SHP77 treated with DMSO at 0.1 percent for 48 hours (cell line): ENCODE results near the gene IRS2.

ENCODE experiments used
- DNase-seq: peaks from one replicate; lab custom pipeline; 2025; lab: John Stamatoyannopoulos, UW

Gene IRS2

DNA sequence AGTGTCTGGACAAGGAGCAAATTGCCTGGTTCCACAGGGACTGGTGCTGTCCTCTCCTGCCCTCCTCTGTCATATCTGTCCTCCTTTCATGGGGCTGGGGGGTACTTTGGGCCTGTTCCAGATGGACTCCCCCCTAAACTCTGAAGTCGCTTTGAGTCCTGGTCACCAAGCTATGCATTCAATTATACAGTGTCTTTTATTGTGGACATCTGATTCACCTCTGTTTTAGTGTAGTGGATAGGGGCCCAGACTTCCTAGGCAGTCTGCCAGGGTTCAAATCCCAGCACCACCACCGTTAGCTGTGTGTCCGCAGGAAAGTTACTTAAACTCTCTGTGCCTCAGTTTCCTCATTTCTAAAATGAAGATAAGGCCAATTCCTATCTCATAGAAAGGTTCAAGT, 21.0 kb upstream of the IRS2 start:
- no peak for DNase-seq

DNA sequence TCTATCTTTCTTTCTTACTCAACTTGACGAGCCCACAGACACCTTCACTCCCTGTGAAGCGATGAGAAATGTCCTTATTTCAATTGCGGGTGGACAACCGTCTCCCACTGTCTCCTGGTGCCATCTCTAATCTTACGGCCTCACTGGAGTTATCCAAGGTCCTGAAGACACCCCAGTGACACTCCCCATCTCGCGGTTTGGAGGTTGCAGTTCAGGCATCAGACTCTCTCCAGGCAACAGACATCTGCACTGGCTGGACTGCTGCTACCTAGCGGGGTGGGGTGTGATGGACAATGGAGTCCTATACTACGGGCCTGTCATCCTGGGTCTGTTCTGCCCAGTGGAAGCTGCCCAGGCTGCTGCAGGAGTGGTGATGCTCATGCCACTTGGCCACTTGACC, 18.3 kb upstream of the IRS2 start:
- no peak for DNase-seq

DNA sequence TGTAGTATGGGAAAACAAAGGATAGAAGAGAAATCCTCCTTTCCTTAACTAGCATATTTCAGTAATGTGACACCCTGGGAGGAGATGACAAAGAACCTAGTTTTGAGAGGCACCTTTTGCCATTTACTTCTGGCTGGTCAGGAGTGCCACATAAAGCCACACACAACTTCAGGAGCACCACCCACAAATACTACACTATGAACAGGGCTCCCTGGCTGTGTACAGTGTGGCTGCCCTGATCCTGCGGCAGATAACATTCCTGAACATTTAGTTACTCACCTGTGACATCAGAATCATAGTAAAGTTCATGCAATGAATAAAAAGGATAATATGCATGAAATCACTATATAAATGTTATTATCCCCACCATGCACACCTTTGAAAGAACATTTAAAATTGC, 17.4 kb upstream of the IRS2 start:
- DNase-seq = no peak

DNA sequence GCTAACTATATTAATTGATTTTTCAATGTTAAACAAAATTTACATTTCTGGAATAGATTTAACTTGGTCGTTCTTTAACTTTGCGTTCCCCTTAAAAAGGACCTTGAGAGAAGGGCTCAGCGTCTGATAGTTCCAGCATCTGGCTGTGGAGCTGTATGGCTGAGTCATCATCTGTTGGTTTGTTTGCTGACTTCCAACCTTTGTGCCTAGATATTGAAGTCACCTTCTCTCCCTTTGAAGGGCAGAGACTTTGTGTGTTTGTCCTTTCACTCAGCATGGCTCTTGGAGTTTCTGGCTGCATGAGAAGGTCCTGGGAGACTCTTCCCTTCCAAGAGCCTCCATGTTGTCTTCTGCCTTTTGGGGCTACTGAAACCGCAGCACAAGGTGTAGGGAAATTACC, 16.6 kb upstream of the IRS2 start:
- peak; percentile 23 for DNase-seq

DNA sequence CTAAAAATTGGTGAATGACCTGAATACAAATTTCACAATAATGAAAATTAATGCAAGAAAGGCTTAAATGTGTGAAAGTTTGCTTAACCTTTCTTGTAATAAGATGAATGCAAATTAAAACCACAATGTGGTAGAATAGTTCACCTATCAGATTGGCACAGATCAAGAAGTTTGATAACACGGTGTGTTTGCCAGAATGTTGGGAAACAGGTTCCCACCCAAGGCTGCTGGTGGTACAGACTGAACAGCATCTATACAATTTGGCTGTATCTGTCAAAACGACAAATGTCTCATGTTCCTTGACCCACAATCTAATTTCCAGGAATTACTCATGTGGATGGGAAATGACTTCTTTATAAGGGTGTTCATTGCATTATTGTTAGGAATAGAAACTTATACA, 8.6 kb upstream of the IRS2 start:
- no peak for DNase-seq

DNA sequence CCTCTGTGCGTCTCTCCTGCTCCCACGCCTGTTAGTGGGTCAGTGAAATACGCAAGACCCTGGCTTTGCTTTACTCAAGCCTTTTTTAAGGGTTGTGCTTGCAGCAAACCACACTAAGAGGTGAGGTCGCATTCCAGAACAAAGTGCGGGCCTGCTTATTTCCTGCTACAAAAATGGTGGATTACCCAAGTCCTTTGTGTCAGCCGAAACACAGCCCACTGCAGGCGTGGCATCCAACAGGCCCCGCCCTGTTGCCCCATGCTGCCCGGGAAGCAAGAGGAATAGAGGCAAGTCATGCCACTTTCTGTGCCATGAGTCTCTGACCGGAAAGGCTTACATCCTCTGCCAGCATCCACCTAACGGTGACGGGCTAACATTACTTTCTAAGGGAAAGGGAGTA, 7.7 kb upstream of the IRS2 start:
- DNase-seq = no peak

DNA sequence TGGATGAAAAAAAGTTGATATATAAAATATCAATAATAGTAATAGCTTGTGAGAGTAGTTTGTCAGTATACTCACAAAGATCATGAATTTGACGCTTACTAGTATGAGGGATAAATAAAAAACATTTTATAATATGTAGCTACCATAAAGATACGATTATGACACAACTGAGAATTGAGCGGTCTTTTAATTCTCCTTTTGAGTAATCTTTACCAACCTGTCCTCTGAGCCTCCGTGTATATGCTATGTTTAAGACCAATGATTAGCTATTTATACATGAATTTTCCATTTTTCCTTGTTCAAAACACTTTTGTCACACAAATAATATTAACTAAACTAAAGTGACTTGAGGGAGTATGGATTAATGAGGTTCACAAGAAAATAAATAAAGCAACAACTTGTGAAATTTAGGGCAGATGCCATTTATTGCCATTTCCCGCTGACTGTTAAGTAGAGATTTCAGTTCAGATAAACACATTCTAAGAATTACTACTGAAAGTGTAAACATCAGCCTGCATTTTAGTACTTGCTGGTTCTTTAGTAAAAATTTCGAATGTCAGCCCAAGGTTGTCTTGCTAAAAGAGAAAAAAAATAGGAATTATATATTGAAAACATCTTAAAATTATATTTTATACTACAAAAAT, 6.2 kb upstream of the IRS2 start:
- no peak for DNase-seq

DNA sequence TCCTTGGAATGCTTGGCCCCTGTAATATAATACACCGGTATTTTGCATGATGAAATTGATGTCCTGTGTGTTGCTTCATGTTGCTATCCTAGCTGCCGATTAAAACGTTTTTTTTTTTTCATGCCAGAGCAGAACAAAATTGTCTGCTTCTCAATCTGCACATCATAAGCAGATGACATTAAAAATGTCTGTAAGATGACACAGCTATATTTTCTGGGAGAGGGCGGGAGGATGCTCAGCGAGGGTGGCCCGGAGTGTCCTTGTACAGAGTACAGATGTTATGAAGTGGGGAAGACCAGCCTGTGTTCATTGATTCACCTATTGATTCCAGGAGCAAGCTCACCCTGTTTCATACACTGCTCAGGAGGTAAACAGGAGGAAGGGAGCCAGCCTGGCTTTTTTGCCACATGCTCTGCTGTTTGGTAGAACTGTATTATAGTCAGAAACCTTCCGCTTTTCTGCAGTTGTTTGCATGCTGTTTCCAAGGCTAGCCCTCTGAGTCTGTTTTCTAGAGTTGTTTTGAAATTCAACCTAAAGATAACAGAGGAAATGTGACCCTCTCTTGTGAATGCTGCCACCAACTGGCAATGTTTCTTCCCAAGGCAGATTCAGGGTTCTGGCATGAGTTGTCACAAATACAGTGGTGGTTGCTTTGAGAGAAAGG, 4.7 kb upstream of the IRS2 start:
- DNase-seq = peak; percentile 96

DNA sequence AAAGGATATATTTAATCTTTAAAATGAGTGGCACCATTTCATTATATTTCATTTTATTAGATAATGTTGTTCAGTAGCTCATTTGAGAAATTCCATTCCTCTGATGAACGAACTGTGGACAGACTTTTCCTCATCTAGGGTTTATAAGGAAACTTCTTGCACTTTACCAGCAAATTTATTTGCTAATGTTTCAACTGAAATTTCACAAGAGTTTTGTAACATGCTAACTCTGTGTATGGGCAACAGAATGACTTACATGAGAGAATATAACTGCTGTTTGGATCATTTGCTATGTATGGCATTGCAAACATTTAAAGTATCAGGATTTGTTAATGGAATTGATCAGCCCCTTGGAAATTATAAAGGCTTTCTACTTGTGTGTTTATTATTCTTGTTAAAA, 3.7 kb upstream of the IRS2 start:
- no peak for DNase-seq

DNA sequence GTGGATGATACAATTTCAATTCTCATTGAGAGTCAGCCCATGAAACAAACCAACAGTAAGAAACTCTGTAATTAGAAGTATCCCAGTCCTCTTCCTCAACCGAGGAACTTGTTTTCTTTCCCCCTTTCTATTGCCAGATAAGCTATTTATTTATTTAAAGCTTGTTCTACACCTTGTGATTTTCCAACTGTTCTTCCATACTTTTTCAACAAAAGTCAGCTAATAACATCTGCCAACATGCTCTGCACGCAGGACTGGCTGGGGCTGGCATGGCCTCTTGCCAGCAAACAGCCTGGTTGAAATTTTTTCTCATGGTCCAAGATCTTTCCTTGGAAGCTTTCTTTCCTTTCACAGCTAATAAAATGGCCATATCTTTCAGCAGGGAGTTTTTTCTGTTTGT, 2.9 kb upstream of the IRS2 start:
- peak; percentile 60 for DNase-seq

DNA sequence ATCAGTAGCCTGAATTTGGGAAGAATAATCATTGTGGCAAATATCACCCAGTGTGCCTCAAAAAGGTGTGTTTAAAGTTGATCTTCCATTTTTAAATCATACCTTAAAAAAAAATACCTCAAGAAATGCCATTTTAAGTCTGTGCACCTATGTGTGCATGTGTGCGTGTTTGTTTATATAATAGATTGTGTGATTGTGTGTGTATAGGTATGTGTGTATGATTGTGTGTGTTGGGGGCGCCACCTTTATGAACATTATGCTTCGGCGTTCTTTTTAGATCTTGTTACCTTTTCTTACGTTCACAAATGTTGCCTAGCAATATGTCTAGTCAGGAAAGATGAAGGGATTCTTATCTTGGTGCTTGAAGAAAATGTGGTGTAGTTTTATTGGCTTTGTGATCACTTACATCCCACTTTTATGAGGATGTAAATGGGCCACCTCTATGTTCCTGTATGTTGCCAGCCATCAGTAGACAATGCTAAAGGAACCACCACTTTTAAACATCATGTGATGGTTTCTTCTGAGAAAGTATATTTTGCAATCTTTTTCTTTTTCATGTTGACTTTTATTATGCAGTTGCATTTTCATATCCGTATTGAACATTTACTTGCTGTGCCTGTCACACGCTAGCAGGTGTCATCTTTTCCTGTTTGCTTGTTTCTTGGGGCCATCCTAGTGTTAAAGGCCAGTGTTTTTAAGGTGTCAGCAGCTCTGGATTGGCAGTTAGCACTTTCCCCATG, 2.2 kb upstream of the IRS2 start:
- peak; percentile 60 for DNase-seq

DNA sequence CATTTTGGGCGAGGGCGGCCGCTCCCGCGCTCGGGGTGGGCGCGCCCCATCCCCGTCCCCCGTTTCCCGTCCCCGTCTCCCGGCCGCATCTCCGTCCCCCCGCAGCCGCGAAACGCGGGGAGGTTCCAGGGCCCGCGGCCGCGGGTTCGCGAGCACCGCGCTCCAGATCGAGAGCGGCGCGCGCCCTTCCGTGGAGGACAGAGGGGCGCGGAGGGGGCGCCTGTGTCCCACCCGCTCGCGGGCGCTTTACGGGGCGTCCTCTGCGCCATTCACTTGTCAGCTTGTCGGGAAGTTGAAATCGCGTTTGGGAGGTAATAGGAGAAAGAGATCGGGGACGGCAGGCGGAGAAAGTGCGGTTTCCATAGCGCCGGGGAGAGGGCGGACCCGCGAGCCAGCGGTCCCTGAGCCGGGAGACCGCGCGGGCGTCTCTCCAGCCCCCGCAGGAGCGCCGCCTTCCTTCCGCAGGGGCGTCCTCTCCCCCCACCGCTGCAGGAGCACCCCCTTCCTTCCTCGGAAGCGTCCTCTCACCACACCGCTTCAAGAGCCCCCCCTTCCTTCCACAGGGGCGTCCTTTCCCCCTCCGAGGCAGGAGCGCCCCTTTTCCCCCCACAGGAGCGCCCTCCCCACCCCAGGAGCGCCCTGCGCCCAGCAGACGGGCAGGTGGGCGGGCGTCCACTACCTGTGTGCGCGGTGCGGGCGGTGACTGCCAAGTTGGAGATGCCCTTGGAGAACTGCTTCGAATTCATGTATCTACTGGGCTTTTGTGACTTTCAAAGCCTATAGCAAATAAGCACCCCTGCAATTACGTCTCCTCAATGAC, 962 bp upstream of the IRS2 start:
- peak; percentile 51 for DNase-seq

DNA sequence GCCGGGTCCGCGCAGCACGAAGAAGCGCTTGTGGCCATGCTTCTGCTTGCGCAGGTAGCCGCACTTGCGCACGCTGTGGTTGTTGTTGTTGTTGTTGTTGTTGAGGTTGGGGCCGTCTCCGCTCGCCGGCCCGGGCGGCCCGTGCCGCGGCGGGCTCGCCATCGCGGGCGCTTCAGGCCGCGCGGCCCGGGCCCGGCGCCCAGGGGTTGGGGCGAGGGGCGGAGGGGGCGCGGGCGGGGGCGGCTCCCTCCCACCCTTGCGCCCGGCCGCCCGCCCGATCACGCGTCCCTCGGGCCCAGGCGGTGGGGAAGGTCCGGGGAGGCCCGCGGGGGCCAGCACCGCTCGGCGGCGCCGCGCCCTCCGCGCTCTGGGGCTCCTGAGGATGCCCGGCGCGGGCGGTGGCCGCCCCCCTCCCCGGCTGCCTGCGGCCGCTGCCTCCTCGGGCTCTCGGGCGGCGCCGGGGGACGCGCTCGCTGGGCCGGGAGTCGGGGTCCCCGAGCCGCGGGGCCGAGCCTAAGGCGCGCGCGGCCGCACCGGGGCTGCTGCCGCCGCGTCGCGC, 412 bp downstream of the IRS2 start:
- DNase-seq = no peak

DNA sequence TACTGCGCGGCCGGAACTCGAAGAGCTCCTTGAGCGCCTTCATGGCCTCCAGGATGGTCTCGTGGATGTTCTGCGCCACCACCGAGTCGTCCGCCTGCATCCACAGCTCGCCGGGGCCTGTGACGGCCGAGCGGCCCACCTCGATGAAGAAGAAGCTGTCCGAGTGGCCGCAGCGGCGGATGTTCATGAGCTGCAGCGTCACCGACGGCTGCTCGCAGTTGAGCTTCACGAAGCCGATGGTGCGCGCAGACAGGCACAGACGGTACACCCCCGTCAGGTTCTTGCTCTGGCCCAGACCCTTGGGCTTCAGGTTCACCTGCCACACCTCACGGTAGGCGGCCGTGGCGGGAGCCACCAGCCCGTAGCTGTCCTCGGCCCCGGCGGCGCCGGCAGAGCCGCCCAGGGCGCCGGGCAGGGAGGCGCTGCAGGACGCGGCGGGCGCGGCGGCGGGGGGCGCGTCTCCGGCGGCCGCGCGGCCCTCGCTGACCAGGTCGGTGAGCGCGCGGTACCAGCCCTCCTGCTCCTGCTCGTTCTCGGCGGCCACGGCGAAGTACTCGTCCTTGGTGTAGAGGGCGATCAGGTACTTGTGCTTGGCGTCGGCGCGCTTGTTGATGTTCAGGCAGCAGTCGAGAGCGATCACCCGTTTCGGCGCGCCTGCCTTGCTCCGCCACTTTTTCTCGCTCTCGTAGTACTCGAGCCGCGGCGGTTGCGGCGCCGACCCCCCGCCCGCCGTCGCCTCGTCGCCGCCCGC, 1.1 kb downstream of the IRS2 start:
- DNase-seq = peak; percentile 52

DNA sequence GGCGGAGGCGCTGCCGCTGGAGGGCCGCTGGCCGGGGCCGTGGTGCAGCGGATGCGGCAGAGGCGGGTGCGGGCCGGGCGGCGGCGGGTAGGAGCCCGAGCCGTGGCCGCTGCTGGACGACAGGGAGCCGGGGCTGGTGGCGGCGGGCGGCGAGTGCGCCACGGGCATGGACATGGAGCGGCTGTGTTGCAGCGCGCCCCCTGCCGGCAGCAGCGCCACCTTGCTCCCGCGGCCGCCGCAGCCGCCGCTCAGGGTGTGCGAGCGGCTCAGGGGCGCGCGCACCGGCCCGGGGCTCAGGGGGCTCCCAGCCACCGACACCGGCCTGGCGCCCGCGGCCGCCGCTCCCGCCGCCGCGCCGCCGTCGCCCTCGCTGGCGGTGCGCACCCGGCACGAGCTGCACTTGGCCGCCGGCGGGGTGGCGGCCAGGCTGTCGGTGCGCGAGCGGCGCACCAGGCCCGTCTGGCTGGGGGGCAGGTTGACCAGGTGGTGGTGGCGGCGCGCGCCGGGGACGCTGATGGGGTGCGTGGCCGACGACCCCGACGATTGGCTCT, 1.7 kb downstream of the IRS2 start:
- DNase-seq = peak; percentile 71

DNA sequence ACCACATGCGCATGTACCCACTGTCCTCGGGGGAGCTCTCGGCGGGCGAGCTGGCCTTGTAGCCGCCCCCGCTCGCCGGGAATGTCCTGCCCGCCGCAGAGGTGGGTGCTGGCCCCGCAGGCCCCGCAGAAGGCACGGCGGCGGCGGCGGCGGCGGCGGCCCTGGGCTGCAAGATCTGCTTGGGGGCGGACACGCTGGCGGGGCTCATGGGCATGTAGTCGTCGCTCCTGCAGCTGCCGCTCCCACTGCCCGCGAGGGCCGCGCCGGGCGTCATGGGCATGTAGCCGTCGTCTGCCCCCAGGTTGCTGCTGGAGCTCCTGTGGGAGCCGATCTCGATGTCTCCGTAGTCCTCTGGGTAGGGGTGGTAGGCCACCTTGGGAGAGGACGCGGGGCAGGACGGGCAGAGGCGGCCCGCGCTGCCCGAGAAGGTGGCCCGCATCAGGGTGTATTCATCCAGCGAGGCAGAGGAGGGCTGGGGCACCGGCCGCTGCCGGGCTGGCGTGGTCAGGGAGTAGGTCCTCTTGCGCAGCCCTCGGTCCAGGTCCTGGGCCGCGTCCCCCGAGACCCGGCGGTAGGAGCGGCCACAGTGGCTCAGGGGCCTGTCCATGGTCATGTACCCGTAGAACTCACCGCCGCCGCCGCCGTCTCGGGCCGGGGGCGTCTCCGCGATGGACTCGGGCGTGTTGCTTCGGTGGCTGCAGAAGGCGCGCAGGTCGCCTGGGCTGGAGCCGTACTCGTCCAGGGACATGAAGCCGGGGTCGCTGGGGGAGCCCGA, 2.4 kb downstream of the IRS2 start:
- no peak for DNase-seq

DNA sequence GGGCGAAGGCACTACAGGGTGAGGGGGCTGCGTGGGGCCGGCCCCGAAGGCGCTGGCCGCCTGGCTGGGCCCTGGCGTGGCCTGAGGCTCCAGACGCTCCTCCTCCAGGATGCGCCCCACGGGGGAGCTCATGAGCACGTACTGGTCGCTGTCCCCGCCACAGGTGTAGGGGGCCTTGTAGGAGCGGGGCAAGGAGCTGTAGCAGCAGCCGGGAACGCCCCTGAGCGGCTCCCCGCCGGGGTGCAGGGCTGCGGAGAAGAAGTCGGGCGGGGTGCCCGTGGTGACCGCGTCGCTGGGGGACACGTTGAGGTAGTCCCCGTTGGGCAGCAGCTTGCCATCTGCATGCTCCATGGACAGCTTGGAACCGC, 3.0 kb downstream of the IRS2 start:
- no peak for DNase-seq

DNA sequence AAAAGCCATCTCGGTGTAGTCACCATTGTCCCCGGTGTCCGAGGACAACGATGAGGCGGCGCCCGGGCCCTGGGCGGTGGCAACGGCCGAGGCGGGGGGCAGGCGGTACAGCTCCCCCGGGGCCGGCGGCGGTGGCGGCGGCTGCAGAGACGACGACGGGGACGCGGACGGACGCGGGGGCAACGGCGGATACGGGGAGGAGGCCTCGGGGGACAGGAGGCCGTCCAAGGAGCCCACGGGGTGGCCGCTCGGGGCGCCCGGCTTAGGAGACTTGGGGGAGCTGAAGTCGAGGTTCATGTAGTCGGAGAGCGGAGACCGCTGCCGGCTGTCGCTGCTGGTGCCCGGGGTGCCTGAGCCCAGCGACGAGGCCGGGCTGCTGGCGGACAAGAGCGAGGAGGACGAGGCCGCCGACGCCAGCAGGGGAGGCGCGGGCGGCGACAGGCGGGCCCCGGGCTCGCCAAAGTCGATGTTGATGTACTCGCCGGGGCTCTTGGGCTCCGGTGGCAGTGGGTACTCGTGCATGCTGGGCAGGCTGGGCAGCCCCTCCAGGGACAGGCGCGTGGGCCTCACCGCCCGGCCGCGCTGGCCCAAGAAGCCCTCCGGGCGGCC, 3.5 kb downstream of the IRS2 start:
- DNase-seq = no peak

DNA sequence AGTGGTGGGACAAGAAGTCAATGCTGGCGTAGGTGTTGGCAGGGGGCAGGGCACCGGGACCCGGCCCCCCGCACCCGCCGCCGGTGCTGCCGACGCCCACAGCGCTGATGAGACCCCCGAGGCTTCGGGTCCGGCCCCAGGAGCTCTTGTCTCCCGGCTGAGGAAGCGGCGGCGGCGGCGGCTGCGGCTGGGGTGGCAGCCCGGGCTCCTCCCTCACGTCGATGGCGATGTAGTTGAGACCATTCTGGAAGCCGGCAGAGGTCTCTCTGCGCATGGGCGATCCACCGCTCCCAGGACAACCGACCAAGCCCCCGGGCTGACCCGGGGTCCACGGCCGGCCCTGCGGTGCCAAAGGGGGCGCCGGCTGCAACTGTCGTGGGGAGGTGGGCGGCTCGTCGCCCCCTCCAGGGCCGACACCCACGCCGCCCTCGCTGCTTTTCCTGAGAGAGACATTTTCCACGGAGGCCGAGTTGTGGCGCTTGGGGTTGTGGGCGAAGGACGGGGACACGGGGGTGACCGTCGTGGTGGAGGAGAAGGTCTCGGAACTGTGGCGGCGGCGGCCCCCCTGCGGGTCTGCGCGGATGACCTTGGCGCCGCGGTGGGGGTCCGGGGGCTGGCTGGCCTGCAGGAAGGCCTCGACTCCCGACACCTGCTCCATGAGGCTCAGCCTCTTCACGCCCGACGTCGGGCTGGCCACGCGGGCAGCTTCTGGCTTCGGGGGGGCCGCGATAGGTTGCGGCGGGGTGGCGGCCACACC, 4.1 kb downstream of the IRS2 start:
- peak; percentile 45 for DNase-seq
